H1 (cell line): Measurements from ENCODE around the gene MYL7. TPM values are rescaled to one million over a fixed set of nuclear protein-coding genes. Genes with fewer than 3 reads are reported as not detected.

ENCODE experiments used
- GABPA ChIP-seq: IDR thresholded peaks from 2 replicates; pipeline ENCODE4 v1.6.1; 2011; ENCODE audit warnings: mild to moderate bottlenecking, low read length, moderate library complexity, borderline replicate concordance; ENCODE audit not compliant: insufficient read depth
- KDM1A ChIP-seq: fragments of 200-600, 300-600 bp; sonication (generic); IDR thresholded peaks from 2 replicates; pipeline ENCODE4 v1.7.1; 2016; ENCODE audit warnings: mild to moderate bottlenecking, low read length, borderline replicate concordance
- polyA plus RNA-seq, 7 experiments: library from polyadenylated mRNA; depleted of rRNA in 3 of 7; stranded (reverse) in 5 of 7; unstranded in 2 of 7; fragments of >200 nt in 5 of 7; fragments of 200-250 nt in 2 of 7; gene quantifications; 1 replicate in 5 of 7; 2 replicates in 1 of 7; 4 replicates in 1 of 7; pipeline versions ENCODE4 v1.2.1 to v1.2.3, GENCODE V29; 2011 to 2013; ENCODE audit warnings: missing spikeins in 2 of 7, mixed read lengths in 2 of 7
- total RNA-seq: library from RNA; stranded (reverse); fragmentation: NEBNext Ultra II Directional; extraction: Animal tissue kit (Norgen Biotek cat#: 25700); gene quantifications from 2 replicates; pipeline ENCODE4 v1.2.1, GENCODE V29; 2021
- TF ChIP-seq, protein P1 (sequence below): fragments of 300-600 bp; sonication (generic); IDR thresholded peaks from 2 replicates; pipeline ENCODE4 v1.7.1; 2012; ENCODE audit warnings: low read length, moderate library complexity, mild to moderate bottlenecking, inconsistent platforms; ENCODE audit not compliant: insufficient replicate concordance

Gene MYL7
- total and polyA plus RNA-seq, 2 of the 8 experiments (the other 6 are each of a cell fraction or from before 2014, with no cell fraction given): 3.3 to 3.4 TPM

GRCh38 chr7:44180631-44181030, 39.5 kb upstream of the MYL7 start (continued):
- TF ChIP-seq, protein P1, sequence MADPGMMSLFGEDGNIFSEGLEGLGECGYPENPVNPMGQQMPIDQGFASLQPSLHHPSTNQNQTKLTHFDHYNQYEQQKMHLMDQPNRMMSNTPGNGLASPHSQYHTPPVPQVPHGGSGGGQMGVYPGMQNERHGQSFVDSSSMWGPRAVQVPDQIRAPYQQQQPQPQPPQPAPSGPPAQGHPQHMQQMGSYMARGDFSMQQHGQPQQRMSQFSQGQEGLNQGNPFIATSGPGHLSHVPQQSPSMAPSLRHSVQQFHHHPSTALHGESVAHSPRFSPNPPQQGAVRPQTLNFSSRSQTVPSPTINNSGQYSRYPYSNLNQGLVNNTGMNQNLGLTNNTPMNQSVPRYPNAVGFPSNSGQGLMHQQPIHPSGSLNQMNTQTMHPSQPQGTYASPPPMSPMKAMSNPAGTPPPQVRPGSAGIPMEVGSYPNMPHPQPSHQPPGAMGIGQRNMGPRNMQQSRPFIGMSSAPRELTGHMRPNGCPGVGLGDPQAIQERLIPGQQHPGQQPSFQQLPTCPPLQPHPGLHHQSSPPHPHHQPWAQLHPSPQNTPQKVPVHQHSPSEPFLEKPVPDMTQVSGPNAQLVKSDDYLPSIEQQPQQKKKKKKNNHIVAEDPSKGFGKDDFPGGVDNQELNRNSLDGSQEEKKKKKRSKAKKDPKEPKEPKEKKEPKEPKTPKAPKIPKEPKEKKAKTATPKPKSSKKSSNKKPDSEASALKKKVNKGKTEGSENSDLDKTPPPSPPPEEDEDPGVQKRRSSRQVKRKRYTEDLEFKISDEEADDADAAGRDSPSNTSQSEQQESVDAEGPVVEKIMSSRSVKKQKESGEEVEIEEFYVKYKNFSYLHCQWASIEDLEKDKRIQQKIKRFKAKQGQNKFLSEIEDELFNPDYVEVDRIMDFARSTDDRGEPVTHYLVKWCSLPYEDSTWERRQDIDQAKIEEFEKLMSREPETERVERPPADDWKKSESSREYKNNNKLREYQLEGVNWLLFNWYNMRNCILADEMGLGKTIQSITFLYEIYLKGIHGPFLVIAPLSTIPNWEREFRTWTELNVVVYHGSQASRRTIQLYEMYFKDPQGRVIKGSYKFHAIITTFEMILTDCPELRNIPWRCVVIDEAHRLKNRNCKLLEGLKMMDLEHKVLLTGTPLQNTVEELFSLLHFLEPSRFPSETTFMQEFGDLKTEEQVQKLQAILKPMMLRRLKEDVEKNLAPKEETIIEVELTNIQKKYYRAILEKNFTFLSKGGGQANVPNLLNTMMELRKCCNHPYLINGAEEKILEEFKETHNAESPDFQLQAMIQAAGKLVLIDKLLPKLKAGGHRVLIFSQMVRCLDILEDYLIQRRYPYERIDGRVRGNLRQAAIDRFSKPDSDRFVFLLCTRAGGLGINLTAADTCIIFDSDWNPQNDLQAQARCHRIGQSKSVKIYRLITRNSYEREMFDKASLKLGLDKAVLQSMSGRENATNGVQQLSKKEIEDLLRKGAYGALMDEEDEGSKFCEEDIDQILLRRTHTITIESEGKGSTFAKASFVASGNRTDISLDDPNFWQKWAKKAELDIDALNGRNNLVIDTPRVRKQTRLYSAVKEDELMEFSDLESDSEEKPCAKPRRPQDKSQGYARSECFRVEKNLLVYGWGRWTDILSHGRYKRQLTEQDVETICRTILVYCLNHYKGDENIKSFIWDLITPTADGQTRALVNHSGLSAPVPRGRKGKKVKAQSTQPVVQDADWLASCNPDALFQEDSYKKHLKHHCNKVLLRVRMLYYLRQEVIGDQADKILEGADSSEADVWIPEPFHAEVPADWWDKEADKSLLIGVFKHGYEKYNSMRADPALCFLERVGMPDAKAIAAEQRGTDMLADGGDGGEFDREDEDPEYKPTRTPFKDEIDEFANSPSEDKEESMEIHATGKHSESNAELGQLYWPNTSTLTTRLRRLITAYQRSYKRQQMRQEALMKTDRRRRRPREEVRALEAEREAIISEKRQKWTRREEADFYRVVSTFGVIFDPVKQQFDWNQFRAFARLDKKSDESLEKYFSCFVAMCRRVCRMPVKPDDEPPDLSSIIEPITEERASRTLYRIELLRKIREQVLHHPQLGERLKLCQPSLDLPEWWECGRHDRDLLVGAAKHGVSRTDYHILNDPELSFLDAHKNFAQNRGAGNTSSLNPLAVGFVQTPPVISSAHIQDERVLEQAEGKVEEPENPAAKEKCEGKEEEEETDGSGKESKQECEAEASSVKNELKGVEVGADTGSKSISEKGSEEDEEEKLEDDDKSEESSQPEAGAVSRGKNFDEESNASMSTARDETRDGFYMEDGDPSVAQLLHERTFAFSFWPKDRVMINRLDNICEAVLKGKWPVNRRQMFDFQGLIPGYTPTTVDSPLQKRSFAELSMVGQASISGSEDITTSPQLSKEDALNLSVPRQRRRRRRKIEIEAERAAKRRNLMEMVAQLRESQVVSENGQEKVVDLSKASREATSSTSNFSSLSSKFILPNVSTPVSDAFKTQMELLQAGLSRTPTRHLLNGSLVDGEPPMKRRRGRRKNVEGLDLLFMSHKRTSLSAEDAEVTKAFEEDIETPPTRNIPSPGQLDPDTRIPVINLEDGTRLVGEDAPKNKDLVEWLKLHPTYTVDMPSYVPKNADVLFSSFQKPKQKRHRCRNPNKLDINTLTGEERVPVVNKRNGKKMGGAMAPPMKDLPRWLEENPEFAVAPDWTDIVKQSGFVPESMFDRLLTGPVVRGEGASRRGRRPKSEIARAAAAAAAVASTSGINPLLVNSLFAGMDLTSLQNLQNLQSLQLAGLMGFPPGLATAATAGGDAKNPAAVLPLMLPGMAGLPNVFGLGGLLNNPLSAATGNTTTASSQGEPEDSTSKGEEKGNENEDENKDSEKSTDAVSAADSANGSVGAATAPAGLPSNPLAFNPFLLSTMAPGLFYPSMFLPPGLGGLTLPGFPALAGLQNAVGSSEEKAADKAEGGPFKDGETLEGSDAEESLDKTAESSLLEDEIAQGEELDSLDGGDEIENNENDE: no peak
- no peak for TF ChIP-seq KDM1A
- TF ChIP-seq GABPA: no peak
